Upper lobe of left lung (tissue), 4 donors: ENCODE measurements around the gene ERRFI1.

ENCODE experiments used
- POLR2A ChIP-seq, 4 donors: fragments of 450-650 bp; IDR thresholded peaks; one replicate each; pipeline ENCODE4 v1.5.1; 2016 to 2017; ENCODE audit warnings: antibody characterized with exemption in 4 of 4, mild to moderate bottlenecking in 2 of 4
- POLR2AphosphoS5 ChIP-seq, 2 donors: sonication (generic); formaldehyde crosslinking; IDR thresholded peaks; one replicate each; pipeline ENCODE4 v1.5.1; 2017; ENCODE audit warnings: antibody characterized with exemption in 2 of 2
- TF ChIP-seq, protein P1 (sequence below), 6 experiments: fragments of 450-650 bp in 4 of 6; fragments of 200-600 bp in 2 of 6; sonication (generic) in 2 of 6; IDR thresholded peaks; one replicate each; pipeline ENCODE4 v1.5.1; 2016 to 2019; ENCODE audit warnings: antibody characterized with exemption in 6 of 6

GRCh38 chr1:7983086-7983778 is 42.9 kb downstream of the ERRFI1 start:
- TF ChIP-seq, protein P1, sequence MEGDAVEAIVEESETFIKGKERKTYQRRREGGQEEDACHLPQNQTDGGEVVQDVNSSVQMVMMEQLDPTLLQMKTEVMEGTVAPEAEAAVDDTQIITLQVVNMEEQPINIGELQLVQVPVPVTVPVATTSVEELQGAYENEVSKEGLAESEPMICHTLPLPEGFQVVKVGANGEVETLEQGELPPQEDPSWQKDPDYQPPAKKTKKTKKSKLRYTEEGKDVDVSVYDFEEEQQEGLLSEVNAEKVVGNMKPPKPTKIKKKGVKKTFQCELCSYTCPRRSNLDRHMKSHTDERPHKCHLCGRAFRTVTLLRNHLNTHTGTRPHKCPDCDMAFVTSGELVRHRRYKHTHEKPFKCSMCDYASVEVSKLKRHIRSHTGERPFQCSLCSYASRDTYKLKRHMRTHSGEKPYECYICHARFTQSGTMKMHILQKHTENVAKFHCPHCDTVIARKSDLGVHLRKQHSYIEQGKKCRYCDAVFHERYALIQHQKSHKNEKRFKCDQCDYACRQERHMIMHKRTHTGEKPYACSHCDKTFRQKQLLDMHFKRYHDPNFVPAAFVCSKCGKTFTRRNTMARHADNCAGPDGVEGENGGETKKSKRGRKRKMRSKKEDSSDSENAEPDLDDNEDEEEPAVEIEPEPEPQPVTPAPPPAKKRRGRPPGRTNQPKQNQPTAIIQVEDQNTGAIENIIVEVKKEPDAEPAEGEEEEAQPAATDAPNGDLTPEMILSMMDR (IDR thresholded peaks at IDR 0.05), result no peak
- TF ChIP-seq POLR2A (IDR thresholded peaks at IDR 0.05) (no peak), POLR2AphosphoS5 (IDR thresholded peaks at IDR 0.05) (no peak)
